Activated CD4-positive, alpha-beta T cell treated with anti-CD3 and anti-CD28 coated beads for 36 hours (primary cell): ENCODE results near the gene MVK. TPM values are rescaled to one million over a fixed set of nuclear protein-coding genes. Genes with fewer than 3 reads are reported as not detected.

Experiments
- ATAC-seq: fragments of 200-7000 bp; cut with Tn5 transposase; one replicate; pipeline ENCODE4 v1.10.0; 2021; ENCODE audit warnings: mild to moderate bottlenecking, moderate library complexity
- CTCF ChIA-PET: fragments of 350-600 bp; sonication (Branson Sonifier 250); formaldehyde crosslinking; loops from one replicate; lab custom pipeline; 2021; ENCODE audit warnings: antibody characterized with exemption; lab: Charles Lee
- POLR2A ChIA-PET: fragments of 350-600 bp; sonication (Branson Sonifier 250); formaldehyde crosslinking; loops from one replicate; lab custom pipeline; 2021; ENCODE audit warnings: antibody characterized with exemption, inconsistent platforms; lab: Charles Lee
- DNase-seq: peaks from one replicate; pipeline ENCODE4 v3.0.0-alpha.2; 2020
- H3K27ac Mint-ChIP-seq: one replicate; pipeline ENCODE4 v1.8.0; 2021; ENCODE audit warnings: mixed read lengths
- H3K27me3 Mint-ChIP-seq: one replicate; pipeline ENCODE4 v1.8.0; 2021; ENCODE audit warnings: mixed read lengths
- H3K36me3 Mint-ChIP-seq: one replicate; pipeline ENCODE4 v1.8.0; 2021; ENCODE audit warnings: low read depth, mixed read lengths
- H3K4me1 Mint-ChIP-seq: one replicate; pipeline ENCODE4 v1.8.0; 2021; ENCODE audit warnings: mixed read lengths
- H3K4me3 Mint-ChIP-seq: one replicate; pipeline ENCODE4 v1.8.0; 2021; ENCODE audit warnings: mild to moderate bottlenecking, moderate library complexity, mixed read lengths
- H3K9me3 Mint-ChIP-seq: one replicate; pipeline ENCODE4 v1.8.0; 2021; ENCODE audit warnings: low read depth, mixed read lengths
- intact Hi-C, 2 experiments: fragments of 100-400 bp; cut with DNase I in 1 of 2; cut with micrococcal nuclease in 1 of 2; formaldehyde crosslinking; loops; one replicate each; pipeline versions ENCODE4 v1.14.2 to v1.15.1; 2022 to 2024; cut with DNase I, micrococcal nuclease
- total RNA-seq, 2 experiments: library from RNA; stranded (reverse); gene quantifications; one replicate each; pipeline ENCODE4 v1.2.3, GENCODE V29; 2021

MVK gene
- total RNA-seq, 2 experiments from 2014 or later, result 17.8 to 18.7 TPM

GRCh38 chr12:109535231-109535862, 38.2 kb upstream of the MVK start:
- H3K9me3 Mint-ChIP-seq, result no peaks in the 10 kb centered on the region
- no peaks in the 10 kb centered on the region for H3K4me1 Mint-ChIP-seq
- POLR2A ChIA-PET, result no interaction called here
- CTCF ChIA-PET, result interaction anchor here (1.0 kb wide), 2 partner anchors 63 to 105 kb away, joined by 3 to 5 read pairs; no protein-coding TSS in a partner anchor
- H3K36me3 Mint-ChIP-seq, result peaks cover 7% of the 10 kb centered on the region
- DNase-seq, result no peak
- ATAC-seq, result no peak
- intact Hi-C loops, result no loop called here
- no peaks in the 10 kb centered on the region for H3K27me3 Mint-ChIP-seq
- H3K4me3 Mint-ChIP-seq, result no peak overlapping the region
- H3K27ac Mint-ChIP-seq, result no peak overlapping the region

GRCh38 chr12:109535863-109536250, 37.7 kb upstream of the MVK start:
- H3K27ac Mint-ChIP-seq, result no peak overlapping the region
- peaks cover 7% of the 10 kb centered on the region for H3K36me3 Mint-ChIP-seq
- H3K4me3 Mint-ChIP-seq, result no peak overlapping the region
- H3K4me1 Mint-ChIP-seq, result no peaks in the 10 kb centered on the region
- no peak for ATAC-seq
- CTCF ChIA-PET, result interaction anchor here (0.6 kb wide), 1 partner anchor 72 kb away, joined by 3 read pairs; no protein-coding TSS in a partner anchor
- intact Hi-C loops, result no loop called here
- DNase-seq, result no peak
- POLR2A ChIA-PET, result no interaction called here
- no peaks in the 10 kb centered on the region for H3K27me3 Mint-ChIP-seq
- H3K9me3 Mint-ChIP-seq, result no peaks in the 10 kb centered on the region

- Mint-ChIP-seq H3K4me3 (no peak overlapping the region), H3K36me3 (peaks cover 7% of the 10 kb centered on the region), H3K27ac (no peak overlapping the region), H3K27me3 (no peaks in the 10 kb centered on the region), H3K9me3 (no peaks in the 10 kb centered on the region), H3K4me1 (no peaks in the 10 kb centered on the region)
- intact Hi-C loops, result no loop called here
- DNase-seq (no peak), ATAC-seq (no peak)
- CTCF ChIA-PET, result interaction anchor here (0.9 kb wide), 1 partner anchor 14 kb away, joined by 3 read pairs; no protein-coding TSS in a partner anchor
- POLR2A ChIA-PET, result no interaction called here
Observed at GRCh38 chr12:109537136-109537535, 36.5 kb upstream of the MVK start.

GRCh38 chr12:109538191-109538863, 35.3 kb upstream of the MVK start:
- ChIA-PET POLR2A (no interaction called here), CTCF (interaction anchor here (0.9 kb wide), 1 partner anchor 13 kb away, joined by 3 read pairs; no protein-coding TSS in a partner anchor)
- H3K9me3 Mint-ChIP-seq, result no peaks in the 10 kb centered on the region
- ATAC-seq (no peak), DNase-seq (no peak)
- H3K4me1 Mint-ChIP-seq, result no peaks in the 10 kb centered on the region
- intact Hi-C loops, result no loop called here
- no peak overlapping the region for H3K4me3 Mint-ChIP-seq
- peaks cover 7% of the 10 kb centered on the region for H3K36me3 Mint-ChIP-seq
- H3K27ac Mint-ChIP-seq, result no peak overlapping the region
- H3K27me3 Mint-ChIP-seq, result no peaks in the 10 kb centered on the region

- ChIA-PET POLR2A (no interaction called here), CTCF (interaction anchor here (2.9 kb wide), 1 partner anchor 20 kb away, joined by 6 read pairs; no protein-coding TSS in a partner anchor)
- H3K9me3 Mint-ChIP-seq, result no peaks in the 10 kb centered on the region
- DNase-seq (no peak), ATAC-seq (no peak)
- no peak overlapping the region for H3K27ac Mint-ChIP-seq
- intact Hi-C loops, result no loop called here
- H3K27me3 Mint-ChIP-seq, result no peaks in the 10 kb centered on the region
- H3K4me3 Mint-ChIP-seq, result no peak overlapping the region
- H3K4me1 Mint-ChIP-seq, result no peaks in the 10 kb centered on the region
- H3K36me3 Mint-ChIP-seq, result peaks cover 5% of the 10 kb centered on the region
Observed at GRCh38 chr12:109539508-109539907, 34.1 kb upstream of the MVK start.

- H3K9me3 Mint-ChIP-seq, result no peaks in the 10 kb centered on the region
- POLR2A ChIA-PET, result no interaction called here
- ATAC-seq (no peak), DNase-seq (no peak)
- CTCF ChIA-PET, result interaction anchor here (0.6 to 2.9 kb wide), 4 partner anchors 19 to 822 kb away, joined by 3 to 6 read pairs (median 3); no protein-coding TSS in a partner anchor
- no peak overlapping the region for H3K27ac Mint-ChIP-seq
- H3K4me3 Mint-ChIP-seq, result no peak overlapping the region
- no peaks in the 10 kb centered on the region for H3K27me3 Mint-ChIP-seq
- intact Hi-C loops, result no loop called here
- H3K36me3 Mint-ChIP-seq, result no peaks in the 10 kb centered on the region
- peaks cover 5% of the 10 kb centered on the region for H3K4me1 Mint-ChIP-seq
Observed at GRCh38 chr12:109540526-109541412, 32.8 kb upstream of the MVK start.

GRCh38 chr12:109541413-109541726, 32.2 kb upstream of the MVK start:
- Mint-ChIP-seq H3K27ac (no peak overlapping the region), H3K4me3 (no peak overlapping the region), H3K36me3 (no peaks in the 10 kb centered on the region), H3K4me1 (peaks cover 5% of the 10 kb centered on the region), H3K9me3 (no peaks in the 10 kb centered on the region), H3K27me3 (no peaks in the 10 kb centered on the region)
- ATAC-seq (no peak), DNase-seq (no peak)
- ChIA-PET CTCF (interaction anchor here (0.8 to 2.9 kb wide), 2 partner anchors 22 to 53 kb away, joined by 3 to 6 read pairs; no protein-coding TSS in a partner anchor), POLR2A (no interaction called here)
- intact Hi-C loops, result no loop called here

GRCh38 chr12:109542014-109542413, 31.6 kb upstream of the MVK start:
- H3K27me3 Mint-ChIP-seq, result peaks cover 2% of the 10 kb centered on the region
- ChIA-PET CTCF (interaction anchor here (2.9 kb wide), 1 partner anchor 22 kb away, joined by 6 read pairs; no protein-coding TSS in a partner anchor), POLR2A (no interaction called here)
- ATAC-seq (no peak), DNase-seq (no peak)
- intact Hi-C loops, result no loop called here
- H3K27ac Mint-ChIP-seq, result no peak overlapping the region
- peaks cover 5% of the 10 kb centered on the region for H3K4me1 Mint-ChIP-seq
- no peaks in the 10 kb centered on the region for H3K36me3 Mint-ChIP-seq
- no peak overlapping the region for H3K4me3 Mint-ChIP-seq
- H3K9me3 Mint-ChIP-seq, result no peaks in the 10 kb centered on the region

GRCh38 chr12:109542876-109543275, 30.7 kb upstream of the MVK start:
- intact Hi-C loops, result no loop called here
- no peaks in the 10 kb centered on the region for H3K9me3 Mint-ChIP-seq
- ChIA-PET CTCF (no interaction called here), POLR2A (no interaction called here)
- H3K27ac Mint-ChIP-seq, result no peak overlapping the region
- H3K4me3 Mint-ChIP-seq, result no peak overlapping the region
- H3K36me3 Mint-ChIP-seq, result no peaks in the 10 kb centered on the region
- ATAC-seq (no peak), DNase-seq (no peak)
- peaks cover 5% of the 10 kb centered on the region for H3K4me1 Mint-ChIP-seq
- peaks cover 11% of the 10 kb centered on the region for H3K27me3 Mint-ChIP-seq

- peaks cover 14% of the 10 kb centered on the region for H3K27me3 Mint-ChIP-seq
- H3K4me3 Mint-ChIP-seq, result no peak overlapping the region
- intact Hi-C loops, result no loop called here
- H3K9me3 Mint-ChIP-seq, result no peaks in the 10 kb centered on the region
- CTCF ChIA-PET, result interaction anchor here (0.7 kb wide), 1 partner anchor 22 kb away, joined by 3 read pairs; no protein-coding TSS in a partner anchor
- H3K27ac Mint-ChIP-seq, result no peak overlapping the region
- H3K4me1 Mint-ChIP-seq, result peaks cover 5% of the 10 kb centered on the region
- POLR2A ChIA-PET, result no interaction called here
- no peaks in the 10 kb centered on the region for H3K36me3 Mint-ChIP-seq
- ATAC-seq, result no peak
- peak; percentile 11 for DNase-seq
Observed at GRCh38 chr12:109544955-109545531, 28.6 kb upstream of the MVK start.

GRCh38 chr12:109545826-109546225, 27.8 kb upstream of the MVK start:
- CTCF ChIA-PET, result interaction anchor here (1.0 kb wide), 1 partner anchor 14 kb away, joined by 4 read pairs; no protein-coding TSS in a partner anchor
- intact Hi-C loops, result no loop called here

More at GRCh38 chr12:109545826-109546225, 27.8 kb upstream of the MVK start:
- Mint-ChIP-seq H3K9me3 (no peaks in the 10 kb centered on the region), H3K36me3 (no peaks in the 10 kb centered on the region), H3K27ac (no peak overlapping the region), H3K4me3 (no peak overlapping the region), H3K27me3 (peaks cover 14% of the 10 kb centered on the region), H3K4me1 (peaks cover 5% of the 10 kb centered on the region)
- POLR2A ChIA-PET, result no interaction called here
- no peak for DNase-seq
- no peak for ATAC-seq
